HepG2 (cell line): ENCODE measurements around the gene PPARA. TPM values are rescaled to one million over a fixed set of nuclear protein-coding genes. Genes with fewer than 3 reads are reported as not detected.

Experiments used
- CREB3 ChIP-seq: sonication (generic); formaldehyde crosslinking; IDR thresholded peaks from 2 replicates; pipeline ENCODE4 v1.5.0; 2020; ENCODE audit warnings: missing genetic modification reagents
- CREM ChIP-seq, 2 experiments: sonication (generic) in 1 of 2; formaldehyde crosslinking in 1 of 2; IDR thresholded peaks; 2 replicates each; pipeline versions ENCODE4 v1.4.0 to v1.6.1; 2016 to 2020; ENCODE audit warnings: antibody characterized with exemption in 1 of 2, mild to moderate bottlenecking in 1 of 2, missing genetic modification reagents in 1 of 2
- FOXP4 ChIP-seq: sonication (generic); formaldehyde crosslinking; IDR thresholded peaks from 2 replicates; pipeline ENCODE4 v1.4.0; 2020; ENCODE audit warnings: missing genetic modification reagents
- GMEB2 ChIP-seq: IDR thresholded peaks from 2 replicates; pipeline ENCODE4 v1.6.1; 2016; ENCODE audit warnings: missing biosample characterization, missing genetic modification reagents, low read depth
- HNRNPUL1 ChIP-seq: fragments of 200-400 bp; formaldehyde crosslinking; IDR thresholded peaks from 2 replicates; pipeline ENCODE4 v1.6.1; 2017; ENCODE audit warnings: low read depth, mild to moderate bottlenecking, low read length, moderate library complexity
- KLF13 ChIP-seq: sonication (generic); formaldehyde crosslinking; IDR thresholded peaks from 2 replicates; pipeline ENCODE4 v1.4.0; 2020; ENCODE audit warnings: mild to moderate bottlenecking, missing genetic modification reagents
- LBX2 ChIP-seq: sonication (generic); formaldehyde crosslinking; IDR thresholded peaks from 2 replicates; pipeline ENCODE4 v1.5.0; 2020; ENCODE audit warnings: missing genetic modification reagents, mild to moderate bottlenecking, borderline replicate concordance
- REPIN1 ChIP-seq: sonication (generic); formaldehyde crosslinking; IDR thresholded peaks from 2 replicates; pipeline ENCODE4 v1.8.0; 2022; ENCODE audit warnings: missing genetic modification reagents, low read depth, mild to moderate bottlenecking, borderline replicate concordance
- SOX5 ChIP-seq: IDR thresholded peaks from 2 replicates; pipeline ENCODE4 v1.6.1; 2016; ENCODE audit warnings: borderline replicate concordance
- ZBTB21 ChIP-seq: sonication (generic); formaldehyde crosslinking; IDR thresholded peaks from 2 replicates; pipeline ENCODE4 v1.4.0; 2020; ENCODE audit warnings: missing genetic modification reagents
- ZBTB7B ChIP-seq: sonication (generic); formaldehyde crosslinking; IDR thresholded peaks from 2 replicates; pipeline ENCODE4 v1.4.0; 2020; ENCODE audit warnings: missing genetic modification reagents
- ZNF10 ChIP-seq: sonication (generic); formaldehyde crosslinking; IDR thresholded peaks from 2 replicates; pipeline ENCODE4 v1.4.0; 2020; ENCODE audit warnings: mild to moderate bottlenecking, low read depth, missing genetic modification reagents, borderline replicate concordance
- ZNF143 ChIP-seq: sonication (generic); formaldehyde crosslinking; IDR thresholded peaks from 2 replicates; pipeline ENCODE4 v1.4.0; 2020; ENCODE audit warnings: missing genetic modification reagents
- ZNF160 ChIP-seq: sonication (generic); formaldehyde crosslinking; IDR thresholded peaks from 2 replicates; pipeline ENCODE4 v1.8.0; 2022; ENCODE audit warnings: mild to moderate bottlenecking, inconsistent platforms, missing genetic modification reagents
- ZNF329 ChIP-seq: sonication (generic); formaldehyde crosslinking; IDR thresholded peaks from 2 replicates; pipeline ENCODE4 v1.9.0; 2021; ENCODE audit warnings: low read depth, mild to moderate bottlenecking, missing genetic modification reagents
- ZNF501 ChIP-seq: sonication (generic); formaldehyde crosslinking; IDR thresholded peaks from 2 replicates; pipeline ENCODE4 v1.5.1; 2020; ENCODE audit warnings: mild to moderate bottlenecking, moderate library complexity, missing genetic modification reagents
- ZNF598 ChIP-seq: sonication (generic); formaldehyde crosslinking; IDR thresholded peaks from 2 replicates; pipeline ENCODE4 v1.5.1; 2020; ENCODE audit warnings: mild to moderate bottlenecking, missing genetic modification reagents, borderline replicate concordance
- ZNF605 ChIP-seq: sonication (generic); formaldehyde crosslinking; IDR thresholded peaks from 2 replicates; pipeline ENCODE4 v1.8.0; 2022; ENCODE audit warnings: mild to moderate bottlenecking, missing genetic modification reagents
- ZNF710 ChIP-seq: sonication (generic); formaldehyde crosslinking; IDR thresholded peaks from 2 replicates; pipeline ENCODE4 v1.5.0; 2020; ENCODE audit warnings: mild to moderate bottlenecking, missing genetic modification reagents, borderline replicate concordance
- ZNF772 ChIP-seq: sonication (generic); formaldehyde crosslinking; IDR thresholded peaks from 2 replicates; pipeline ENCODE4 v1.5.0; 2020; ENCODE audit warnings: mild to moderate bottlenecking, missing genetic modification reagents
- ZNF775 ChIP-seq: sonication (generic); formaldehyde crosslinking; IDR thresholded peaks from 2 replicates; pipeline ENCODE4 v1.4.0; 2020; ENCODE audit warnings: missing genetic modification reagents, mild to moderate bottlenecking, moderate library complexity, borderline replicate concordance
- polyA plus RNA-seq, 8 experiments: library from polyadenylated mRNA; depleted of rRNA in 3 of 8; stranded (reverse) in 7 of 8; unstranded in 1 of 8; fragments of >200 nt; fragmentation: Illumina TruSeq in 4 of 8; extraction: Trizol in 4 of 8; gene quantifications; 2 replicates each; pipeline versions ENCODE4 v1.2.1 to v1.2.3, GENCODE V29; 2011 to 2016; ENCODE audit warnings: low read depth in 4 of 8, missing spikeins in 1 of 8, mixed read lengths in 1 of 8; ENCODE audit not compliant: insufficient read depth in 1 of 8
- total RNA-seq, 5 experiments: library from RNA; depleted of rRNA; stranded (reverse); fragments of >200 nt; fragmentation: Illumina TruSeq; extraction: Trizol; gene quantifications; 2 replicates each; pipeline ENCODE4 v1.2.3, GENCODE V29; 2016; ENCODE audit warnings: low read depth in 1 of 5

Gene PPARA
- total and polyA plus RNA-seq, 2 of the 13 experiments (the other 11 are each of a cell fraction or from before 2014, with no cell fraction given), result 18.2 to 24.7 TPM

GRCh38 chr22:46136486-46137217 is 13.7 kb upstream of the PPARA start (continued):
- TF ChIP-seq GMEB2, result no peak
- no peak for TF ChIP-seq ZNF710 (CRISPR knock-in tag)
- no peak for TF ChIP-seq ZNF775 (CRISPR knock-in tag)
- no peak for TF ChIP-seq FOXP4 (CRISPR knock-in tag)
- TF ChIP-seq HNRNPUL1, result no peak
- TF ChIP-seq ZNF605, result no peak
- no peak for TF ChIP-seq ZNF772
- TF ChIP-seq ZBTB7B (CRISPR knock-in tag), result no peak
- TF ChIP-seq ZNF10 (CRISPR knock-in tag), result no peak
- TF ChIP-seq LBX2 (CRISPR knock-in tag), result no peak
- TF ChIP-seq ZNF160 (CRISPR knock-in tag), result no peak
- no peak for TF ChIP-seq REPIN1 (CRISPR knock-in tag)
- no peak for TF ChIP-seq ZNF501 (CRISPR knock-in tag)
- no peak for TF ChIP-seq KLF13
- TF ChIP-seq ZBTB21 (CRISPR knock-in tag), result no peak
- no peak for TF ChIP-seq ZNF329 (CRISPR knock-in tag)
- TF ChIP-seq ZNF143 (CRISPR knock-in tag), result no peak
- no peak for TF ChIP-seq CREM (IDR thresholded peaks at IDR 0.05)
- no peak for TF ChIP-seq CREM (CRISPR knock-in tag; IDR thresholded peaks at IDR 0.05)
- no peak for TF ChIP-seq ZNF598 (CRISPR knock-in tag)
- TF ChIP-seq CREB3, result no peak
- no peak for TF ChIP-seq SOX5 (CRISPR knock-in tag)
